ENCODE results near the gene PAX5.

Gene PAX5

DNA sequence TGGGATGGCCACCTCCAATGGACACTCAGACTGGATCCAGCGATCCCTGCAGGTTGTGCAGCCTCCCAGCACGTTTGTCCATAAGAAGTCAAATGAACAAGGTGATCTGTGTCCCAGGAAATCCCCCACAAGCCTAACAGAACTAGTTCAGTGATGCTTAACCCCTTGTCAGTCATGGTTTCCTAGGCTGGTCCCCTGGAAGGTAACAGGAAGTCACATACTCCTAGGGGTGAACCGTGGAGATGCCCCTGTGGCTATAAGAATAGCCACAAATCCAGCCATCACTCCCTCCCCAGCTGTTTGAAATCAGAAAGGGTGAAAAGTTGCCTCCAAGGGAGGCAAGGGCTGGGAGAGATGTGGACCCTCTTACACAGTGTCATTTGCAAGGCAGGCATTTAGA, 22.5 kb downstream of the PAX5 start:
- no peak for DNase-seq

DNA sequence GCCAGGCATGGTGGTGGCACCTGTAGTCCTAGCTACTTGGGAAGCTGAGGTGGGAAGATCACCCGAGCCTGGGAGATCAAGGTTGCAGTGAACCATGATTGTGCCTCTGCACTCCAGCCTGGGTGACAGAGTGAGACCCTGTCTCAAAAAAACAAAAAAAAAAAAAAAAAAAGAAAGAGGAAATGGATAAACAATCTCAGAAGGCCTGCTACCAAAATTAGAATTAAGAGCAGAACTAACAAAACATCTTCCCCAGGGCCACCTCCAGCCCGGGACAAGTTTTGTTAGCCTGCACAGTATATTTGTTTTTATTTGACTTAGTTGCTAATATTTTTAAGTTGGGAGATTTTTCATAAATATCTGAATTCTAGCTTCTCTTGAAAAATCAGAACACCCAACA, 23.1 kb downstream of the PAX5 start:
- no peak for DNase-seq

DNA sequence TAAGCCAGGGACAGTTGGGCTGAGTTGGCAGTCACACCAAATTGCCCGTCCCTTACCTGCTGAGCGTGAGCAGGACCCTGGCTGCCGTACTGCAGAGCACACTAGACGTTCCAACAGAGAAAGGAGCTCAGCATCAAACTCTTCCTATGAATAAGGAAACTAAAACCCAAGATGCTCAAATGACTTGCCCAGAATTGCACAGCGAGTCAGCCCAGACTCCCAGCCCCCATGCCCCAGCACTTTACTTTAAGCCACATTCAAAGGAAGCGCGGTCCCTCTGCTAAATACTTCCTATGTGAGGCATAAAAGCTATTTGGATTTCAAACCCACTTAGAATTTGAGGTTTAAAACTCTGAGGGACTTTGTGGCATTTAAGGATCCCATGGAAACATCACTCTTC, 23.9 kb downstream of the PAX5 start:
- DNase-seq: no peak

DNA sequence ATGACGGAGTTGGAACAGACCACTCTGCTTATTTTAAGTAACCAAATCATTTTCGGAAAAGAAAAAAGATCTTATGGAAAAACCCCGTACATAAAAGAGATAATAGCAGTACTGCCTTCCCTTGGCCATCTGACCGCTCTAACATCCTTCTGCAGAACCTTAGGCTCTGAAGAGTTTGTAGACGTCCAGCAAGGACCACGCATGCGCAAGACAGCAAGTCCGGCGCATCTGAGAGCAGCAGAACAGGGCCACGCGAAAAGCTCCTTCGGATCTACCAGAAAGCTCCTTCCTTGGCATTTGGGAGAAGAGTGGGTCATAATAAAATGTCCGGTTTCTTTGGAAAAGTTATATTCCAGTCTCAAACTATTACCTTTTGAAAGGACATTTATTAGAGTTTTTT, 26.8 kb downstream of the PAX5 start:
- no peak for DNase-seq

DNA sequence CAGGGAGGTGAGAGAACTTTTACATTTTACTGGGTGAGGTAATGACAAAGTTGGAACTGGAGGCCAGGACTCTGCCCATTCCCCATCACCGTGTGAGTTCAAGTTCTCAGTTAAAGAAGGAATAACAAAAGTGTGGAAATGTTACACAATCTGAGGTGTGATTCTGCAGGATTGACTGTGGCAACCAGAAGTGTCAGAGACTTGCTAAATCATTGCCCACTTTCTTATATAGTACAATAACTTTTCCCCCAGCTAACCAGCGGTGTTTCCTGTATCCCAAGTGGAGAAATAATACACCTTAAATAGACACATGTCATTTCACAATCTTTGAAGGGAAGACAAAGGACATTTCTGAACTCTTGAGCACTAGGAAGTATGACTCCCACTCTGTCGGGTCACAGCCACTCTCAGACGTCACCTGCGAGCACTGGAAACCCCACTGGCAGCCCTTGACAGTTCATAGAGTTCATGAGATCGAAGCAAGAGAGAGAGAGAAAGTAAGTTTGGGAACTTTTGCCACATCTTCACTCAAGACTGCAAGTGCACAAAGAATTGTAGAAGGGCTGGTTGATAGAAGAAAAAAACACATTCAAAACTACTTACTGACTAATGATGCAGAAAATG, 28.4 kb downstream of the PAX5 start:
- no peak for DNase-seq

DNA sequence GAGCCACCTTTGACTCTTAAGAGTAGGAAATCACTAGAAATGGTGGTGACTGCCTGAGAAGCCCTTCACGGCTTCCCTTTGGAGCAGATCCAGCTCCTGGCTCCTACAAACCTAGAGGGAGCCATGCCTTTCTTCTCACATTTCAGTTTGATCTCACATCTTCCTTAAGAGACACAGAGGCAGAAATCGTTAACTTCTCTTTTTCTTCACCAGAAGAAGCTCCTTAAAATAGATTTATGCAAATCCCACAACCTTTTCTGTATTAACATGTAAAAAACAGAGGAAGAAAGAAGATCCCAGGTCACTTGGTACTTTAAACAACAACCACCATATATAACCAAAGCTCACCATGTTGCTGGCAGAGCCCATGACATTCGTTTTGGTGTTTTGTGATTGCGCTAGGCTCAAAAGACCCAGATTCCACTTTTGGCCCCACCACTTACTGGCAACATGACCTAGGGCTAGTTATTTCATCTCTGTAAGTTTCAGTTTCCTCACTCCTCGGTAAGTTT, 29.6 kb downstream of the PAX5 start:
- DNase-seq: no peak

DNA sequence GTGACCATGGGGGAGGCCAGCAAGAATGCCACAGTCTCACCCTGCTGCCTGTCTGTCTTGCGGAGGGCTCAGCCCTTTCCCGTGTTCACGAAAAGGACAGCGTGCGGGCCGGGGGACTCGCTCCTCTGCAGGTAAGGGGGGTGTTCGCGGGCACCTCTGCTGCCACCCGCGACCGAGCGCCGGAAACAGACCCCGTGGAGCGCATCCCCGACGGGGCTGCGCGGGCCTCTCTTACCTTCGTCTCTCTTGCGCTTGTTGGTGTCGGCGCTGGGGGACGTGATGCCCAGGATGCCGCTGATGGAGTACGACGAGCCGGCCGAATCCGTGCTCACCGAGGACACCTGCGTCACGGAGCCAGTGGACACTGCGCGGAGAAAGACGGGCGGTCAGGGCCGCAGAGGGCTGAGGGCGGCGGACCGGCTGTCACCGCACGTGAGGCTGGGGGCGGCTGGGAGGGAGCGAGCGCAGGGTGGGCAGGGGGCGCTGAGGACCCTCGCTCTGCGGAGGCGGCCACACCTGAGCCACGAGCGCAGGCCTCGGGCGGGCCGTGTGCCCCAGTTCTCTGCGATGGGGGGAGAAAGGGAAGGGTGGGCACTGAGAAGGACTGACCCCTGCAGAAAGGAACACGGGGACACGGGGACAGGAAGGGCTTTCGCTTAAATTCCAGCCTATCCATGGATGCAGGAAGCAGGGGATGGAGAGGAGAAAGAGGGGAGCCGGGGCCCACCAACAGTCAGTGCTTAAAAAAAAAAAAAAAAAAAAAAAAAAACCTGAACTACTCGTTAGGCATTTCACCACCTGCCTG, 31.5 kb downstream of the PAX5 start:
- no peak for DNase-seq

DNA sequence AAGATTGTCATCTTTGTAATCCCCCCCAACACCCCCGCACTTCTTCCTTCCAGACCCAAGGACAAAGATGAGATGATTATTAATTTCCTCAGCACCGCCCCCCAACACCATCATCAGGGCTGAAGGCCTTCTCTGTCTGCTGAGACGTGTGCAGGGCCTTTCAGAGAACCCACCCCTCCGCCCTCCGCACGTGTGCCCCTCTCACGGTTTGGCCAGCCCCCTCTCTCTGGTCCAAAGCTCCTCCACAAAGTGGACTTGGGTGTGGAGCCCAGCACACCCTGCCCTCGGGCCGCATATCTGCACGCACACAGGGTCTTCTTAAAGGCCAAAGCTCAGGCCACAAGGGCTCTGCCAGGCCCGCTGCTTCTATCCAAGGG, 32.0 kb downstream of the PAX5 start:
- no peak for DNase-seq

DNA sequence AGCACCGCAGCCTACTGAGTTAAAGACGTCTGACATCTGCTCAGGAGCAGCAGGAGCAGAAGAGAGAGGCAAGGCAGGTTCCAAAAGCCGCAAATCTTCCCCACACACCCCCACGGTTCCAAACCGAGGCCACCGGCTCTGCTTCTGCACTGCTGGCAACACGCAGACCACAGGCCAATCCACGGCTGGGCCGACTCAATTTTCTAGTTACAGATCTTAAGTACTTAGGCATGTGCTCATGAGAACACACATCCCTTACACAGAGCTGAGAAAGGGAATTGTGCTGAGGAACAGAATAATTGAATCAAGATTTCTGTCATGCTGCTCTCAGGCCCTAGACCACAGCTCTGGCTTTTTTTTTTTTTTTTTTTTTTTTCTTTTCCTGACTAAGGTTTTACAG, 32.6 kb downstream of the PAX5 start:
- no peak for DNase-seq

DNA sequence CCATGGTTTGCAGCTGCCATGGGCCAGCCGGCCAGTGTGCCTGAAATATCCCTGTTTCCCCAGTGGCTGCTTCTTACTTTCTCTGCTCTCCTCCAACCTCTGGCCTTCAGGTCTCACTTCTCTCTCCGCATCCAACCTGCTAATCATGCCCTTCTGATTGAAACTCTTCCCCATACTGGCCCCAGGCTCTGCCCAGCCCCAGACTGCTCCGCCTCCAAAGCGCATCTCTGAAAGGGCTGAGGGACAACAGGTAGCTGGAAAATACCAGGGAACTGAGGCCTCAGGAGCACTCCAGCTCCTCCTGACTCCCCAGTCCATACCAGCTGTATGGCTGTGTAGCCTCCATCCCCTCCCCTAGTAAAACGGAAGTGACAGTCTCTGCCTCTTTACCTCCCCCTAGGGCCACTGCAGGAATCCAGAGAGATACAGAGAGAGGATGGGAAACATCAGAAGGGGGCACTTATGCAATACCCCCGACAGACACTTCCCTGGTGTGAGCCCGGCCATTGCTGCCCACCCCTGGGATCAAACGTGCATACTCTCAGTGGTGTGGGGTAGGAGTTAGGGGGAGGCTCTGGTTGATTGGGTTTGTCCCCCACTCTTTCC, 34.2 kb downstream of the PAX5 start:
- no peak for DNase-seq

DNA sequence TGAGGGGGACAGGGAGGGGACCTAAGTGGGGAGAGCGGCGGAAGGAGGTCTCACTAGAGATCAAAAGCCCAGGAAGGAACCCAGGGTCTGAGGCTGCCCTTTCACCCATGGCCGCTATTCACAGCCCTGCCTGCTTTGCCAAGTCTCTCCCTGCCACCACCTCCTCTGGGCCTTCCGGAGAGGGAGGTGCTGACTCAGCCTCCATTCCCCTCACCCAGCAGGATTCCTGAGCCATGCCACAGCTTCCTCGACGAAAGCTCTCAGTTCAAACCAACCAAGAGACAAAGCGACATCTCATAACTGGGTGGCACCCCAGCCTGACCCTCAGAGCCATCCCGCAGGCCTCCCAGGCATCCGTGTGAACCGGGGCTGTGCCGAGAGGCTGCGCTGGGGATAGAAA, 36.7 kb downstream of the PAX5 start:
- no peak for DNase-seq

DNA sequence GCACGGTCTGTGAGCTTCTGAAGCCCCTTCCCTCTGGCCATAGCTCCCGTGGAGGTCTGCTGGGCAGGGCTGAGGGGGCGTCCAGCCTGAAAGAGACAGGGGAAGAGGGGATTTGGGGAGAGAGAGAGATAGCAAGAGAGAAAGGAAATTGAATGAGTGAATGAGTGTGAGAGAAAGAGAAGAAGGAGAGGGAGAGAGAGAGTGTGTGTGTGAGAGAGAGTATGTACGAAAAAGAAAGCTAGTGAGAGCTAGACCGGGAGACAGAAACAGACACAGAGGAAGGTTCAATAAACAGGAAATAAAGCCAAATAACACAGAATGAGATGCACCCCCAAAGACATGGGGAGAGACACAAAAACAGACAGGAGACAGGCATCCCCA, 37.4 kb downstream of the PAX5 start:
- DNase-seq: no peak

DNA sequence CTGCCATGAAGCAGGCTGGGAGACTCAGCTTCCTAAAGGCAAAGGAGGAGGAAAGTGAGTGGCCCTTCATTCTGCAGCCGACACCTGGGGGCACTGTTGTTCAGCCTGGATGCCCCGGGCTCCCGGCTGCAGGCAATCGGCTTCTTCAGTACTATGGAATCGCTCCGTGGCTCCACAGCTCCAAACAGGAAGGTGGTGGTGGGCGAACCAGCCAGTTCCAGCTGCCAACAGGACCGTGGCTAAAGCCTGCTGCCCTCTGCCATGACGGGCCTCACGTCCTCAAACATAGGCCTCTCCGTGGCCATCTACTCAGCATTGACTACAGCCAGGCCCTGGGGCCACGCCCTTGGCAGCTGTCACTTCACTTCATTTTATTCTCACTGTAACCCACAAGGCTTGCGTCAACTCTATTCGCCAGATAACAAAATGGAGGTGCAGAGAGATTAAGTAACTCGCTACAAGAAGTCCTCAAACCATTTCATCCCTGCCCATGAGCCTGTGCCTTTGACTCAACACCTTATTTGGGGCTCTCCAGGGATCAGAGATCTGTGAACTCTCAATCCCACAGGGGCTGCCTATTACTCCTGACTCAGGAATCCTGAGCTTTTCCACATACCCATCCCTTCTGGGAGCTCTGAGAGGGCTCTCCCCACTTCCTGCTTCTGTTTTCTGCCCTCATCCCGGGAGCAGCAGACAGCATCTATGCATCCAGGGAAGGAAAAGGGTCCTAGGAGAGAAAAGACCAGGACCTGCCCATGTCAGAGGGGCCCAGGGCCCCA, 38.0 kb downstream of the PAX5 start:
- peak; percentile 55 for DNase-seq

DNA sequence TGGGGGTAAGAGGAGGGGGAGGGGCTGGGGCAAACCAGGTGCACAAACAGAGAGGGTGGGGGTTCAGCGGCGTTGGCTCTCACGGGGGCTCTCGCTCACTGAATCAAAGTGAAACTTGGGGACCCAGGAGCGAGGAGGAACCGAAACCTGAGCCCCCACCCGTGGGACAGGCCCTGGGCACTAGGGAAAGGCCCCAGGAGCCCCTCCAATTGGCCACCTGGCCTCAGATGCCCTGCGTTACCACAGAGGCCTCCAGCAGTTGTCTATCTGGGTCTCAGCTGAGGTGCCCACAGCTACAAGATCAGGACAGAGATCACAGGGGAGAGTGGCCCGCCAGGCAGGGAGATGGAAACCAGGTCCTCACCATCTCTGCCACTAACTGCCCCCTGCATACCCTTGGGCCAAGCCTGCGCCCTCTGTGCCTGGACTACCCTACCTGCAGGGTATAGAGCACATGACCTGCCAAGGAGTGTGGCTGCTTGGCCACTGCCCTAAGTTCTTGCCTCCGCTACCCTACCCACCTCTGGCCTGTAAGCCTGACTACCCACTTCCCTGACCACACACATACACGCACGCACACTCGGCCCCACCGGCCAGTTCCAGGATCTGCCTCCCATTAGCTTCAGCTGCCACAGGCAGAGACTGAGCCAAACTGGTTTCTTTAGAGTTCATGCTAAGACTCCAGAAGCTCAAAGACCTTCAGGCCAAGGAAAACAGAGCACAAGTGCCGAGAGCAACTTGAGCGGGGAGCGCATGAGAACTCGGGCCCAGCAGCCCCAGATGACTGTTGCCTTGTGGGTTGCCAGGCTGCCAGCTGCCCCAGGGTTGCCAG, 39.9 kb downstream of the PAX5 start:
- DNase-seq: no peak

DNA sequence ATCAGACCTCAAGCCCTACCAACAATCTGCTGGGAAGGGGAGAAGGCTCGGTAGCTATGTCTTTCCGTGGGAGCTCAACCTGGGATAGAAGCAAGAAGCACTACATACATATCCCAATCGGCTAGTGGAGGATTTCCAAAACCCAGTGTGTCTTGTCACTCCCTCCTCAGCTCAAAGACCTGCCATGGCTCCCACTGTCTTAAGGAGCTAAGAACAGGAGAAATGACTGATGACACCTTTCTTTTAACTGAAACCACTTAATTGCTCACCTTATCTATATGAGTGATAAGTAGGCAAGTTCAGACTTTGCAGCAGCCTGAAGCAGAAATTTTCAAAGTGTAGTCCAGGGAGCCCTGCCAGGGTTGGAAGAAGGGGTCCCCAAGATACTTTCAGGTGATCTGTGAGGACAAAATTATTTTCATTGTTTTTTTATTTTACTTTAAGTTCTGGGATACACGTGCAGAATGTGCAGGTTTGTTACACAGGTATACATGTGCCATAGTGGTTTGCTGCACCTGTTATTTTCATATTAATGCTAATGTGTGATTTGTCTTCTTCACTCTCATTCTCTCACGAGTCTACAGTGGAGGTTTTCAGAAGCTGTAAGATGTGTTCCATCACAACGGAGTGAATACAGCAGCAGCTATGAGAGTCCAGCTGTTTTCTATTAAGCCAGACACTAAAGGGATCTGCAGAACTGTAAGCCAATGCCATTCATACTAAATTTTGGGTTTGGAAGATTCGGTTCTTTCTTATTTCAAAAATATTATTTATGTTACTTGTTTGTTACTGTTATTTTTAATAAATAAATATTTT, 41.4 kb downstream of the PAX5 start:
- DNase-seq: no peak

DNA sequence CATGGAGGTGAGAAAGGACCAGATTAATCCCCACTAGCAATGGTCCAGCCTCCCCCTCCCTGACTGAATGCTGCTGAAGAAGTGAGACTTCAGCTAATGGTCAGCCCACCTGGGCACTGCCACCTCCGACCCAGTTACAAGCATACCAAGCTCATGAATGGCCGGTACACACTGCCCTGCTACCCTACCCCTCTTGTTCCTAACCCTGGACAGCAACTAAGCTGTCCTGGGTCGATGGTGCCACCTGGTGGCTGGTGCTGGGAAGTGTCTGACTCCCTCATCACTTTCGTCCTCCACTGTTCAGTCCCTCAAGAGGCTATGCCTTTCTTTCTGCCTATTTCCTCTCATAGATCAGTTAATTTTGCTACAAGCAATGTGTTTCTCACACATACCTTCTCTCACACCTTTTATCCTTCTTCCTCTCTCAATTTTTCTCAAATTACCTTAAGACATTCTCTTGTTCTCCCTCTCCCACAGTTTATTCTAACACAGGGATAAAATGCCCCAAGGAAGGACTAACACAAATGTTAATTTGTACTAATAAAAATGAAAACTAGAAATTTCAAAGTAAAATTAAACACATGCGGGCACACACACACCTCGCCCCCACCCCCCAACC, 42.4 kb downstream of the PAX5 start:
- DNase-seq: peak; percentile 62

DNA sequence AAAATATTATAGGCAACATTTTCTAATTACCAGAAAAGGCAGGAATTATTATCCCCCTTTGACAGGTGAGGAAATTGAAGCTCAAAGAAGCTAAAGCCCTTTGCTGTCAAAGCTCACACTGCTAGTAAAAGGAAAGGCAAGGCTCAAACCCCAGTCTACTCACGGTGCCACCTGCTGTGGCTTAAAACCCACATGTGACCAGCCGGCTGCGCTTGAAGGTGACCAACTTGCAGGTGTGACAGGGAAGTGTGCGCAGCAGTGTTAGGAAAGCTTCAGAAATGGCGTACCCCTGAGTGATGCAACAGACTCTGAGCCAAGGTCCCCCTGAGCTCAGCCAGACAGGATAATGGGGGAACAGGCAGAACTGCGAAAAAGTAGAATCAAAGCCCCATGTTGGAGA, 45.2 kb downstream of the PAX5 start:
- DNase-seq: no peak

DNA sequence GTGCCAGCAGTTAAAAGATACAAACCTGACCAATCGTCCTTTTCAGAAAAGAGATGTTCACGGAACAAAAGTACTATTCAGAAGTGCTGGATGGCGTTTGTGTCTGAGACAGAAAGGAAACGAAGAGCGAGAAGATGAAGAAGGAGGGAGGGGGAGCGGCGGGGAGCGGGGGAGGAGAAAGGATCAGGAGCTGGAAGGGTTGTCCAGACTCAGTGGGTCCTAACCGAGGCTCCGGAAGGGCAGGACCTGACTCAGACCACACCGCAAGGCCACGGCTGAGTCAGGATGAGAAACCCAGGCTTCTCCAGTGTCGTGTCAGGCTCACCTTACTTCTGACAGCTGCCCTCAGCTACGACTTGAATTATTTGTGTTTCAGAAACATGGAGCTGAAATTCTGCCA, 46.2 kb downstream of the PAX5 start:
- DNase-seq: peak; percentile 15

DNA sequence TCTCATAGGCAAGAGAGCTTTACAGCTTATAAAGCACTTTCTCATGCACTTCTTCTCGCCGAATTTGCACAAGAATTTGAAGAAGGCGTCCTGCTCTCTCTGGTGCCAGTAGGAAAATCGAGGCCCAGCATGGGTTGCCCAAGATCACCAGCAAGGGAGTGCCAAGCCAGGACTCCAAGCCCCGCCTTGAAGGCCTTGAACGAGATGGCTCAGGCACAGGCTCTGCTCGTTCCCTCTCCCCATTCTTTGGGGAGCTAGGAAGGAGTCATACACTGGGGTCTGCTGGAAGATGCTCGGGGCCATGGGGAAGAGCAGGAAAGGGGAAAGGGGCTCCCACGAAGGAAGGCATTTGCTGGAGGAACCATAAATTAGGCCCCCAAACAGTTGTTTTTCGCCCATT, 46.7 kb downstream of the PAX5 start:
- DNase-seq: no peak

DNA sequence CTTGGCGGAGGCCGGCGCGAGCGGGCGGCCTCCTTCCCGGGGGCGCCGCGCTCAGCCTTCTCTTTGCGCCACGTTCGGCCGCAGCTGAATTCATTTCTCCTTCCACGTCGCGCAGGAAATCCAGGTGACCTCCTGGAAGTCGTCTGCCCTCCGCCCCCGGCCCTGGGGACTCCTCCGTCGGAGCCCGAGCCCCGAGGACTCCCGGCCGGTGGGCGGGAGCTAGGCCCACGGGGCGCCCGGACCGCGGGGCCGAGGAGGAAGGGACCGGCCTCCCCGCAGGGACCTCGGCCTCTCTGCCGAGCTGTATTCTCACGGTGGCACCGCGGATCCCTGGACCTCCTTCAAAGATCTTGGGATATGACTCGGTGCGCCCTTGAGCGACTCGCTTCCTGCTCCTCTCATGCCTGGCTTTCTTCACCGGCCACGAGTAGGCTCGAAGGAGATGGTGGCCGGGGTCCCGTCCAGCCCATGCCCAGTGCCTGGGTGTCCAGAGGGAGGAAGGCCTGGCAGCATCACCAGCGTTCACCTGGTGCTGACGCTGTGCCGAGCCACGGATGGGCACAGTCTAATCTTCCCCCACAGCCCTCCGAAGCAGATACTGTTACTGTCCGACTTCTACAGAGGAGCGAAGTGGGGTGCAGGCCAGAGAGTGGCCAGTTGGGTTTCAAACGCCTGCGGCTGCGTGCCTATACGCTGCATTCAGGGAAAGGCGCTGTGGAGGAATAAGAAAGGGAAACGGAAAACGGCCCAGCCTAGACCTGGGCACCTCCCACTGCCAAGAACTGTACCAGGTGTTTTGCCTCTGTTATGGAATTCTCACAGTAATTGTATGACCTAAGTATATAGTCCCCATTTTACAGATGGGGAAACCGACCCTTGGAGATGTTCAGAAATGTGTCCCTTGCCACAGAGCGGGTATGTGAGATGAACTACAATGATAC, 47.3 kb downstream of the PAX5 start:
- DNase-seq: no peak

Data from activated CD4-positive, alpha-beta T cell treated with anti-CD3 and anti-CD28 coated beads, Interleukin-2, amount 50 U/mL, for 16 hours (primary cell).